HG03558 (cell line): ENCODE measurements around the gene MAP3K7CL.

ENCODE experiments used
- ATAC-seq: cut with Tn5 transposase; IDR thresholded peaks from one replicate; pipeline ENCODE4 v1.9.1; 2021; ENCODE audit warnings: moderate number of reproducible peaks; ENCODE audit not compliant: unreplicated experiment; ENCODE audit errors: extremely low read depth

The MAP3K7CL gene

GRCh38 chr21:29190923-29191331, 60.5 kb downstream of the MAP3K7CL start:
- ATAC-seq: no peak

DNA sequence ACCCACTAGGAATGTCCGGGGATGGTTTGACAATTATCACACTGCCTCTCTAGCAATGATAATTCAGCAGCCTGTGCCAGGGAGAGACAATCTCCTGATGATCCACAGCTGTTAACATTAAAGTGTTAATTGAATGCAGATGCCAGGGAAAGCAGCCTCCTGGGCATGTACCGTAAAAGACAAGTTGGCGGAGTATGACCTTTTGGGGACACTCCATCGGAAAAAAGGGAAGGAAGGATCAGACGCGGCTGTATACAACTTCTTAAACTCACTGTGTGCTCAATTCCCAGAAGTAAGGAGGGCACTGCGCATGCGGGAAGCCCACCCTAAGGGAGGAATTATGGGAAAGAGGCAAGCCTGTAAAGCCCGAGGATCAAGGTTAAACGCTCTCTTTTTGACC, 62.6 kb downstream of the MAP3K7CL start:
- no peak for ATAC-seq

GRCh38 chr21:29193901-29194300, 63.5 kb downstream of the MAP3K7CL start:
- ATAC-seq: no peak

DNA sequence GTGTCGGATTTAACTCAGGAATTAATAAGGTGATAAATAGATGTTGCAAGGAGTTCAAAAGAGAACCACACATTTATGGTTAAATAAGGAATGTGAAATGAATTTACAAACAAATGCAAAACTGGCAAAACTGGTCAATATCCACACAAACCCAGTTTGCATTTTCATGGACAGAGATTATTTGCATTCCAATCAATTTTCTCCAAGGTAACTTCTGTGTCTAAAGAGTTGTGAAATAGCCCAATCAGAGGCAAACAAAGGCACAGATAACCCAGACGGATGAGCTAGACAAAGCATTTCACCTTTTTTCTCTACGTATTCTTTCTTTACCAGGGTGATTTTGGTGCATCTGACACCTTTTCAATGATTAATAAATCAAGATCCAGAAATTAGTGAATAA, 63.9 kb downstream of the MAP3K7CL start:
- no peak for ATAC-seq

DNA sequence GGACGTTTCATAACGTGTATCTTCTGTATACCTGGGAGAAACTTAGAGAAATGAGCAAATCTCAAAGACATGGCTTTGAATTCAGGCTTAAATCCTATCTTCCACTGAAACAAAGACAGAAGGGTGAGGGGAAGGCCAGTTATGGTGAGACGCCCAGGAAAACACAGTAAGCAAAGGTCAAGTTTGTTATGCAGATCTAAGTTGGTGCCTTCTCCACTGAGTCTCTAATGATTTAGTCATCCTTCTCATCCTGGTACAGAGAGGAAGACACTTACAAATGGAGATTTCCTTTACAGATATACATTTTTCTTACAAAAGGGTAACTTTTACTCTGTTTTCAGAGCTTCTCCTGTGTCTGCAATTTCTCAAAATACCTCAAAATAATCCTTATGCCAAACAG, 64.4 kb downstream of the MAP3K7CL start:
- no peak for ATAC-seq

GRCh38 chr21:29195981-29196669, 65.7 kb downstream of the MAP3K7CL start:
- ATAC-seq: peak; percentile 95

- no peak for ATAC-seq
Observed at GRCh38 chr21:29196670-29197191, 66.3 kb downstream of the MAP3K7CL start.

DNA sequence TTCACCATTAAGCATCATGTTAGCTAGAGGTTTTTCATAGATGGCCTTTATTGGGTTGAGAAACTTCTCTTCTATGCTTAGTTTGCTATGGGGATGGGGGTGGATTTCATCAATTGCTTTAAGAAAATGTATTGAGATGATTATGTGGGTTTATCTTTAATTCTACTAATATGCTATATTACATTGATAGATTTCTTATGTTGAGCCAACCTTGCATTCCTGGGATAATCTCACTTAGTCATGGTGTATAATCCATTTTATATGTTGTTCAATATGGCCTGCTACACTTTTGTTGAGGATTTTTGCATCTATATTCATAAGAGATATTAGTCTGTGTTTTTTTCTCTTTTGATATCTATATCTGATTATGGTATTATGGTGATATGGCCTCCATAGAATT, 70.7 kb downstream of the MAP3K7CL start:
- ATAC-seq: no peak

DNA sequence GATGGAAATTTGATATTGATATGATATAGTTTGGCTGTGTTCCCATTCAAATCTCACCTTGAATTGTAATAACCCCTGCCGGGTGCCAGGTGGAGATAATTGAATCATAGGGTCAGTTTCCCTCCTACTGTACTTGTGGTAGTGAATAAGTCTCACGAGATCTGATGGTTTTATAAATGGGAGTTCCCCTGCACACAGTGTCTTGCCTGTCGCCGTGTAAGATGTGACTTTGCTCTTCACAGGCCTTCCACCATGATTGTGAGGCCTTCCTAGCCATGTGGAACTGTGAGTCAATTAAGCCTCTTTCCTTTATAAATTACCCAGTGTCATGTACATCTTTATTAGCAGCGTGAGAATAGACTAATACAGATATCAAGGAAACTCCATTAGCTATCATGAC, 74.6 kb downstream of the MAP3K7CL start:
- no peak for ATAC-seq

GRCh38 chr21:29205988-29206387, 75.5 kb downstream of the MAP3K7CL start:
- no peak for ATAC-seq

DNA sequence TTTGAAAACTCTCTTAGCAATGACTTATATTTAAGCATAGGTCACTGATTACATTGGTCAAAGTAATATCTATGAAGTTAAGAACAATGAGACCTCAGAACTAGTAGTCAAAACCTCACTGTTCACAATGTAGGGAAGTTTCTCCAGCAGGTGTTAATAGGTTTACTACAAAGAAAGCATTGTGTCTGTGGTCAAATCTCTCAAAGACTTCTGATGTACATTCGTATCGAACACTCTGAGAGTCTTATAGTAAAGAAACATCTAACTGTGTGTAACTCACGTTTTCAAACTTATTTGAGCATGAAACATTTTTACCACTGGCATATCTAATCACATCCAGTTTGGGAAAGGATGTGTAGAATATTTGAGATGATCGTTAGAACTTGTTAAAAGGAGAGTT, 76.0 kb downstream of the MAP3K7CL start:
- no peak for ATAC-seq

- ATAC-seq: no peak
Observed at GRCh38 chr21:29207201-29207600, 76.8 kb downstream of the MAP3K7CL start.

DNA sequence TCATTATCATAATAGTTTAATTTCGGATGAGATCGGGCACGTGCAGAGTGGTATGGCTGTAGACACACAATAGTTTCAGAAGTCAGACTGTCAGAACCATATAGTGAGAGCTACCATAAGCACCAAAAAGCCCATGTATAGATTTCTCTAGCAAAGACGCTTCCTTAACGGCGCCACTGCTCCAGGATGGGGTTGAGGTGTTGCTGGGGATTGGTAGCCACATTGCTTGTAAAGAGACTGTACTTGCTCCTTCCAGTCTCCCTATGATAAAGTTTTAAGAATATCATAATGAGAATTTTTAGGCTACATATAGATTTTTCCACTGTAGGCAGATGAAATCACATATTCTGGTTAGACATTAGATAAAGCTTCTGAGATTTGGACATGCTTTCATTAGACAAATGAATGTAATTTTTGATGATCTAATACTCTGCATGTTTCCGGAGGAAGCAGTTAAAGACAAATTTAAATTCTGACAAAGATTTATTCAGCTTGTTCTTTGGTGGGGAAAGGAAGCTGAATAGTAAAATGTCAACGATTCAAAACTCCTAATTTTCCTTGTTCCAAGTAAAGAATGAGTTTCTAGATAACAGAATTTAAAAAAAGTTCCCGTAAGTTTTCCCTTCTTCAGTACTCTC, 77.7 kb downstream of the MAP3K7CL start:
- no peak for ATAC-seq

- ATAC-seq: no peak
Observed at GRCh38 chr21:29208682-29209059, 78.2 kb downstream of the MAP3K7CL start.

GRCh38 chr21:29209696-29210095, 79.3 kb downstream of the MAP3K7CL start:
- no peak for ATAC-seq

DNA sequence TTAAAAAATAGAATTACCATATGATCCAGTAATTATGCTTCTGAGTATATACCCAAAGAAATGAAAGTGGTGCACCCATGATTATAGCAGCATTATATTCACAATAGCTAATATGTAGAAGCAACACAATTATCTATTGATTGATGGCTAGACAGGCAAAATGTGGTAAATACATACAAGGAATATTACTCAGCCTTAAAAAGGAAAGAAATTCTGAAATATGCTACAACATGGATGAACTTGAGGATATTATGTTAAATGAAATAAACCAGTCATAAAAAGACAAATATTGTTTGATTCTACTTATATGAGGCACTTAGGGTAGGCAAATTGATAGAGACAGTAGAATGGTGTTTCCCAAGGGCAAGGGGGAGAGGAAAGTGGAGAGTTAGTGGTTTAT, 80.8 kb downstream of the MAP3K7CL start:
- ATAC-seq: no peak

DNA sequence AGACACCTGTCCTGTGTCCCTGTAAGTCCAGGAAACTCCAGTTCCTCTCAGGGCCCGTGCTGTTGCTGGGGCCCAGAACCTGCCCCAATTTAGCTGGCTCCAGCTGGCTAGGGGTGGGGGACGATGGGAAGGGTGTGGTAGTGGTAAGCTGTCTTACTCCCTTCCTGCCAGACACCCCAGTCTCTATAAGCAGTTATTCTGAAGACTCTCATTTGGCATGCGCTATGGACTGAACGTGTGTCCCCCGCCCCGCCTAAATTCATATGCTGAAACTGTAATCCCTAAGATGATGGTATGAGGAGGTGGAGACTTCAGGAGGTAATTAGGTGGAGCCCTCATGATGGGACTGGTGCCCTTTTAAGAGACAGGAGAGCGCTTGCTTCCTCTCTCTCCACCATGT, 82.0 kb downstream of the MAP3K7CL start:
- no peak for ATAC-seq

DNA sequence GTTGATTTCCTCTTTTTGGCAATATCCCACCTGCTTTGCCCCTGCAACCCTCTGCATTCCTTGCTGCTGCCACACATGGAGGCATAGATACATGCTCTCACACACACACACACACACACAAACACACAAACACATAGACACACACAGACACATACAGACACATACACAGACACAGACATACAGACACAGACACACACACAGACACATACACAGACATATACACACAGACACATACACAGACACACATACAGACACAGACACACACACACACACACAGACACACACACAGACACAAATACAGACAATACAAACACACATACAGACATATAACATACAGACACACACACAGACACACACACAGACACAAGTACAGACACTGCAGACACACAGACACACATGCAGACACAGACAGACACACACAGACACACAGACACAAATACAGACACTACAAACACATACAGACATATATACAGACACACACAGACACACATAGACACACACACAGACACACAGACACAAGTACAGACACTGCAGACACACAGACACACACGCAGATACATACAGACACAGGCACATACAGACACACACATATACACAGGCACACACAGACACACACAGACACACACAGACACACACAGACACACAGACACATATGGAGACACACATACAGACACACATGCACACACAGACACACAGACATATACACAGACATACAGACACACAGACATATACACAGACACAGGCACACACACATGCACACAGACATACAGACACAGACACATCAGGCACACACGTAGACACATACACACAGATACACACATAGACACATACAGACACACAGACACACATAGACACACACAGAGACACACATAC, 83.3 kb downstream of the MAP3K7CL start:
- ATAC-seq: no peak

DNA sequence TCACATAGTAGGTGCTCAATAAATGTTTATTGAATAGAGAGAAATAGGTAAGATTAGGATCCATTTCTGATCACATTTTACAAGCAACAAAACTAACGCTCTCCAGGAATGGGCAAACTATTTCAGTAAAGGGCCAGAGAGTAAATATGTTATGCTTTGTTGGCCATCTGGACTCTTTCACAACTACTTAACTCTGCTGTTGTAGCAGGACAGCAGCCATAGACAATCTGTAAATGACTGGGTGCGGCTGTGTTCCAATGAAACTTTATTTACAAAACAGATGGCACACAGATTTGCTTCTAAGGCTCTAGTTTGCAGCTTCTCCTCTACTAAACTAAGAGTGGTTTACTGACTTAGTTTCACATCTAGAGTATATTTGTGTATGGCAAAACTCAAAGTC, 85.3 kb downstream of the MAP3K7CL start:
- ATAC-seq: no peak

DNA sequence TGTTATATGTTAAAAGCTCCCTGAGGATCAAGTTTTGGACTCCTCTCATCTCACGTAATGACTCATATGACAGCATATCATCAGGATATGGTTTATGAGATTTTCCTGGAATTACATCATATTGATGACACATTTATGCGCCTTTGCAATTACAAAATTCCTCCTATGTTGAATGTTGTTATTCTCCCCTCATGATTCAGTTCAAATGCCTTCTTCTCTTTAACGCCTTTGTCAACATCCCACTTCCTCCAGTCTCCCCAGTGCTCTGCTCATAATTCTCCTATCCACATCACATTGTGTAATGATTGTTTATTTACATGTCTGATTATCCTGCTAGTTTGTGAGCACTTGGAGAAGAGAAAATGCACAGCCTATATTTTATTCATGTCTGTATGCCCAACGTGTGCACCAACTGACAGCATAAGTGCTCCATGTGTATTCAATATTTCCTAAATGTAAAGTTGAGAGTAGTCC, 87.4 kb downstream of the MAP3K7CL start:
- ATAC-seq: no peak

GRCh38 chr21:29218749-29219148, 88.3 kb downstream of the MAP3K7CL start:
- no peak for ATAC-seq
